ENCODE data around the gene MMP26.

DNA sequence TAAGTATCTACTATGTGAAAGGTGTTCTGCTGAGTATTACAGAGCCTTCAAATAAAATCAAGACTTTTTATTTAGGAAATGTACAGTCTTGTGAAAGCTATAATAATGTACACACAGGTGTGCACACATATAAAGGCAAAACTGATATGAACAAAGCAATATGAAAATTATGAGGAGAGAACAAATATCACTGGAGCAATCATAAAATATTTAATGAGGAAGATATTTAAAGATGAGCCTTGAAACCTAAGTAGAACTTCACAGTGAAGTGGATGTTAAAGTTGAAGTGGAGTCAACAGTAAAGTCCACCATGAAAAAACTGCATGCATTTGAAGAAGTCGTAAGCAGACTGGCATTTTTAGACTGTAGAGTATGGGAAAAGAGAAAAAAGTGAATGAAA, 46.6 kb downstream of the MMP26 start:
- TF ChIP-seq, protein P1, sequence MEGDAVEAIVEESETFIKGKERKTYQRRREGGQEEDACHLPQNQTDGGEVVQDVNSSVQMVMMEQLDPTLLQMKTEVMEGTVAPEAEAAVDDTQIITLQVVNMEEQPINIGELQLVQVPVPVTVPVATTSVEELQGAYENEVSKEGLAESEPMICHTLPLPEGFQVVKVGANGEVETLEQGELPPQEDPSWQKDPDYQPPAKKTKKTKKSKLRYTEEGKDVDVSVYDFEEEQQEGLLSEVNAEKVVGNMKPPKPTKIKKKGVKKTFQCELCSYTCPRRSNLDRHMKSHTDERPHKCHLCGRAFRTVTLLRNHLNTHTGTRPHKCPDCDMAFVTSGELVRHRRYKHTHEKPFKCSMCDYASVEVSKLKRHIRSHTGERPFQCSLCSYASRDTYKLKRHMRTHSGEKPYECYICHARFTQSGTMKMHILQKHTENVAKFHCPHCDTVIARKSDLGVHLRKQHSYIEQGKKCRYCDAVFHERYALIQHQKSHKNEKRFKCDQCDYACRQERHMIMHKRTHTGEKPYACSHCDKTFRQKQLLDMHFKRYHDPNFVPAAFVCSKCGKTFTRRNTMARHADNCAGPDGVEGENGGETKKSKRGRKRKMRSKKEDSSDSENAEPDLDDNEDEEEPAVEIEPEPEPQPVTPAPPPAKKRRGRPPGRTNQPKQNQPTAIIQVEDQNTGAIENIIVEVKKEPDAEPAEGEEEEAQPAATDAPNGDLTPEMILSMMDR (IDR thresholded peaks at IDR 0.05), result no peak
- no peak for TF ChIP-seq EZH2 (IDR thresholded peaks at IDR 0.05)

Measured in neural progenitor cell (in vitro differentiated cells).